ENCODE data around the gene CRK.
"Not testable (repeated sequence)": the region's sequence is repeated elsewhere in the genome, so short reads cannot be mapped to it uniquely, and the experiment has no call there.

The CRK gene

GRCh38 chr17:1385861-1386260 is 70.2 kb downstream of the CRK start:
- DNase-seq (ENCODE audit: low read depth): no peak

GRCh38 chr17:1384905-1385435 is 71.1 kb downstream of the CRK start:
- DNase-seq (ENCODE audit: low read depth): no peak

DNA sequence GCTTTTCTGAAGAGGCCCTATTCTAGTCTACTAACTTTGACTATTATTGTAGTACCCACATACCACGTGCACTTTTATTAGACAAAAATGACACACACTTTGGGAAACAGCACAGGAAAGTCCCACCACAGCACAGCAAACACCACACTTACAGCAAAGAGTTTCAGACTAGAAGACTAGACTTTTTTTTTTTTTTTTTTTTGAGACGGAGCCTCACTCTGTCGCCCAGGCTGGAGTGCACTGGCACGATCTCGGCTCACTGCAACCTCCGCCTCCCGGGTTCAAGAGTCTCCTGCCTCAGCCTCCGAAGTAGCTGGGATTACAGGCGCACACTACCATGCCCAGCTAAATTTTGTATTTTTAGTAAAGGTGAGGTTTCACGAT is 76.1 kb downstream of the CRK start:
- DNase-seq (ENCODE audit: low read depth): no peak

GRCh38 chr17:1379208-1379929 is 76.7 kb downstream of the CRK start:
- DNase-seq (ENCODE audit: low read depth): no peak

- DNase-seq (ENCODE audit: low read depth): not testable (repeated sequence)
These were observed 77.6 kb downstream of the CRK start for GRCh38 chr17:1378476-1378860.

- DNase-seq (ENCODE audit: low read depth): no peak
These were observed 78.7 kb downstream of the CRK start for GRCh38 chr17:1377334-1377733.

DNA sequence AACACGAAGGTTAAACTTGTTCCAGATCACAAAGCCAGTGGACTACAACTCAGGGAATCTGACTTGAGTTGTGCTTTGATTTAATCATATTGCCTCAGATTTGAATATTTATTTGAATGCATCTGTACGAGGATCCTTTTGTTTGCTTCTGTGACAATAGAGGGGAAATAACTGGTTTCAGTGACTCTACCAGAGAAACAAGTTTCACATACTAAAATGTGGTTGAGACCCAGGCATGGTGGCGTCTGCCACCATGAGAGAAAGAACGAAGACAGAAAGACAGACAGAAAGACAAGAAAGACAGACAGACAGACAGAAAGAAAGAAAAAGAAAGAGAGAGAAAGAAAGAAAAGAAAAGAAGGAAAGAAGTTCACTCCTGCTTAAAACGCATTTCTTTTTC is 80.0 kb downstream of the CRK start:
- no peak for DNase-seq (ENCODE audit: low read depth)

GRCh38 chr17:1375615-1376014 is 80.4 kb downstream of the CRK start:
- DNase-seq (ENCODE audit: low read depth): no peak

DNA sequence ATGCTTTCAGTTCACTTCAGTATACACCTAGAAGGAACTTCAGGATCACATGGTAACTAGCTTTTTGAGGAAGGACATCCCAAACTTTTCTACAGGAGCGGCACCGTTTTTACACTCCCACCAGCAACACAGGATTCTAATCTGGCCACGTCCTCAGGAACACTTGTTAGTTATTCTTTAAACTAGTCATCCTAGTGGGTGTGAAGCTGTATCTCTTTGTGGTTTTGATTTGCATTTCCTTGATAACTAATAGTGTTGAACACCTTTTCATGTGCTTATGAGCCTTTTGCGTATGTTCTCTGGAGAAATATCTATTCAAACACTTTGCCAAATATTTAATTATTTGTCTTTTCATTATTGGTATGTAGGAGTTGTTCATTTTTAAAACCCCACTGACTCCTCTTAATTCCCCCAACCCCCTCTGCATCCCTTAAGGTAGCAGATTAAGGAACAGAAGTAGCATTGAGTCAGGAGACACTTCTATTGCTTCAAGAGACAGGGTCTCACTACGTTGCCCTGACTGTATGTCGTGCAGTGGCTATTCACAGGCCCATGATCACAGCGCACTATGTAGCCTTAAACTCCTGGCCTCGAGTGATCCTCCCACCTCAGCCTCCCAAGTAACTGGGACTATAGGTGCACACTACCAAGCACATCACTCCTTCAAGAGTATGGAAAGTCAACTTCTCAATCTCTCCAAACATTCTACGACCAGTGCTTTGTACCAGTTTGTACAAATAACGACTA is 81.4 kb downstream of the CRK start:
- no peak for DNase-seq (ENCODE audit: low read depth)

- no peak for DNase-seq (ENCODE audit: low read depth)
These were observed 82.3 kb downstream of the CRK start for GRCh38 chr17:1373707-1374237.

DNA sequence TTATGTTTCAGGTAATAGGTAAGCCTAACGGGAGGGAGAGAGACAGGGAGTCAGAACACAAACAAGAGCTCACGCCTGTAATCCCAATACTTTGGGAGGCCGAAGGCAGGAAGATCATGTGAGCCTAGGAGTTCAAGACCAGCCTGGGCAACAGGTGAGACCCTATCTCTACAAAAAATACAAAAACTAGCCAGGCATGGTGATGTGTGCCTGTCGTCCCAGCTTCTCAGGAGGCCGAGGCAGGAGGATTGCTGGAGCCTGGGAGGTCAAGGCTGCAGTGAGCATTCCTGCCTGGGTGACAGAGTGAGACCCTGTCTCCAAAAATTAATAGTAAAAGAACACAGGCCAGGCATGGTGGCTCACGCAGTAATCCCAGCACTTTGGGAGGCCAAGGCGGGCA is 83.4 kb downstream of the CRK start:
- no peak for DNase-seq (ENCODE audit: low read depth)

GRCh38 chr17:1371893-1372590 is 84.0 kb downstream of the CRK start:
- DNase-seq (ENCODE audit: low read depth): no peak

Measured in CMK (cell line).